ENCODE results near the gene ANXA9.

The ANXA9 gene

GRCh38 chr1:150979092-150980056 is 2.7 kb upstream of the ANXA9 start:
- Histone ChIP-seq H3K27ac (ENCODE audit: low read depth, low read length) (no peak overlapping the region), H3K4me1 (ENCODE audit: control insufficient read depth, insufficient read depth, low read length) (no peaks in the 10 kb centered on the region), H3K36me3 (ENCODE audit: control insufficient read depth, insufficient read depth, low read length) (no peaks in the 10 kb centered on the region), H3K27me3 (ENCODE audit: control insufficient read depth, insufficient read depth, low read length) (no peaks in the 10 kb centered on the region), H3K9ac (ENCODE audit: low read length) (no peak overlapping the region), H3K4me3 (ENCODE audit: low read length) (peak overlapping the region; percentile 44)

- Histone ChIP-seq H3K27ac (ENCODE audit: low read depth, low read length) (no peak overlapping the region), H3K4me1 (ENCODE audit: control insufficient read depth, insufficient read depth, low read length) (no peaks in the 10 kb centered on the region)
Measured at GRCh38 chr1:150981177-150981804, 801 bp upstream of the ANXA9 start.

GRCh38 chr1:150985179-150985825 is 3.2 kb downstream of the ANXA9 start:
- no peak overlapping the region for H3K27ac ChIP-seq (ENCODE audit: low read depth, low read length)
- H3K27me3 ChIP-seq (ENCODE audit: control insufficient read depth, insufficient read depth, low read length), result peaks cover 2% of the 10 kb centered on the region
- H3K4me1 ChIP-seq (ENCODE audit: control insufficient read depth, insufficient read depth, low read length), result no peaks in the 10 kb centered on the region
- H3K4me3 ChIP-seq (ENCODE audit: low read length), result no peak overlapping the region
- no peaks in the 10 kb centered on the region for H3K36me3 ChIP-seq (ENCODE audit: control insufficient read depth, insufficient read depth, low read length)
- H3K9ac ChIP-seq (ENCODE audit: low read length), result no peak overlapping the region

More at GRCh38 chr1:150981177-150981804, 801 bp upstream of the ANXA9 start:
- no peak overlapping the region for H3K4me3 ChIP-seq (ENCODE audit: low read length)
- no peaks in the 10 kb centered on the region for H3K36me3 ChIP-seq (ENCODE audit: control insufficient read depth, insufficient read depth, low read length)
- H3K27me3 ChIP-seq (ENCODE audit: control insufficient read depth, insufficient read depth, low read length), result no peaks in the 10 kb centered on the region
- no peak overlapping the region for H3K9ac ChIP-seq (ENCODE audit: low read length)

GRCh38 chr1:150987924-150988323 is 5.8 kb downstream of the ANXA9 start:
- H3K4me1 ChIP-seq (ENCODE audit: control insufficient read depth, insufficient read depth, low read length), result no peaks in the 10 kb centered on the region
- H3K27ac ChIP-seq (ENCODE audit: low read depth, low read length), result no peak overlapping the region
- no peaks in the 10 kb centered on the region for H3K36me3 ChIP-seq (ENCODE audit: control insufficient read depth, insufficient read depth, low read length)
- H3K4me3 ChIP-seq (ENCODE audit: low read length), result no peak overlapping the region
- no peak overlapping the region for H3K9ac ChIP-seq (ENCODE audit: low read length)
- peaks cover 2% of the 10 kb centered on the region for H3K27me3 ChIP-seq (ENCODE audit: control insufficient read depth, insufficient read depth, low read length)

- Histone ChIP-seq H3K27me3 (ENCODE audit: control insufficient read depth, insufficient read depth, low read length) (no peaks in the 10 kb centered on the region), H3K36me3 (ENCODE audit: control insufficient read depth, insufficient read depth, low read length) (peaks cover 6% of the 10 kb centered on the region), H3K4me3 (ENCODE audit: low read length) (no peak overlapping the region), H3K9ac (ENCODE audit: low read length) (no peak overlapping the region), H3K27ac (ENCODE audit: low read depth, low read length) (no peak overlapping the region), H3K4me1 (ENCODE audit: control insufficient read depth, insufficient read depth, low read length) (no peaks in the 10 kb centered on the region)
Measured at GRCh38 chr1:150992626-150993025, 10.5 kb downstream of the ANXA9 start.

- H3K9ac ChIP-seq (ENCODE audit: low read length), result no peak overlapping the region
- no peaks in the 10 kb centered on the region for H3K4me1 ChIP-seq (ENCODE audit: control insufficient read depth, insufficient read depth, low read length)
- no peaks in the 10 kb centered on the region for H3K27me3 ChIP-seq (ENCODE audit: control insufficient read depth, insufficient read depth, low read length)
- peaks cover 15% of the 10 kb centered on the region for H3K36me3 ChIP-seq (ENCODE audit: control insufficient read depth, insufficient read depth, low read length)
- H3K4me3 ChIP-seq (ENCODE audit: low read length), result no peak overlapping the region
- no peak overlapping the region for H3K27ac ChIP-seq (ENCODE audit: low read depth, low read length)
Measured at GRCh38 chr1:150994248-150994647, 12.2 kb downstream of the ANXA9 start.

- H3K27ac ChIP-seq (ENCODE audit: low read depth, low read length), result peak overlapping the region; percentile 44
- no peak overlapping the region for H3K4me3 ChIP-seq (ENCODE audit: low read length)
- peaks cover 18% of the 10 kb centered on the region for H3K36me3 ChIP-seq (ENCODE audit: control insufficient read depth, insufficient read depth, low read length)
- no peaks in the 10 kb centered on the region for H3K4me1 ChIP-seq (ENCODE audit: control insufficient read depth, insufficient read depth, low read length)
- no peaks in the 10 kb centered on the region for H3K27me3 ChIP-seq (ENCODE audit: control insufficient read depth, insufficient read depth, low read length)
- no peak overlapping the region for H3K9ac ChIP-seq (ENCODE audit: low read length)
Measured at GRCh38 chr1:150995460-150995859, 13.4 kb downstream of the ANXA9 start.

- no peak overlapping the region for H3K4me3 ChIP-seq (ENCODE audit: low read length)
- H3K4me1 ChIP-seq (ENCODE audit: control insufficient read depth, insufficient read depth, low read length), result no peaks in the 10 kb centered on the region
- H3K27me3 ChIP-seq (ENCODE audit: control insufficient read depth, insufficient read depth, low read length), result no peaks in the 10 kb centered on the region
- peaks cover 18% of the 10 kb centered on the region for H3K36me3 ChIP-seq (ENCODE audit: control insufficient read depth, insufficient read depth, low read length)
- no peak overlapping the region for H3K9ac ChIP-seq (ENCODE audit: low read length)
- peak overlapping the region; percentile 44 for H3K27ac ChIP-seq (ENCODE audit: low read depth, low read length)
Measured at GRCh38 chr1:150995896-150996295, 13.8 kb downstream of the ANXA9 start.

GRCh38 chr1:150997126-150997872 is 15.2 kb downstream of the ANXA9 start:
- no peaks in the 10 kb centered on the region for H3K27me3 ChIP-seq (ENCODE audit: control insufficient read depth, insufficient read depth, low read length)
- H3K4me3 ChIP-seq (ENCODE audit: low read length), result no peak overlapping the region
- H3K36me3 ChIP-seq (ENCODE audit: control insufficient read depth, insufficient read depth, low read length), result peaks cover 21% of the 10 kb centered on the region
- no peak overlapping the region for H3K27ac ChIP-seq (ENCODE audit: low read depth, low read length)
- H3K4me1 ChIP-seq (ENCODE audit: control insufficient read depth, insufficient read depth, low read length), result no peaks in the 10 kb centered on the region
- H3K9ac ChIP-seq (ENCODE audit: low read length), result no peak overlapping the region

- H3K4me1 ChIP-seq (ENCODE audit: control insufficient read depth, insufficient read depth, low read length), result no peaks in the 10 kb centered on the region
- no peak overlapping the region for H3K4me3 ChIP-seq (ENCODE audit: low read length)
- no peak overlapping the region for H3K27ac ChIP-seq (ENCODE audit: low read depth, low read length)
- H3K27me3 ChIP-seq (ENCODE audit: control insufficient read depth, insufficient read depth, low read length), result no peaks in the 10 kb centered on the region
- no peak overlapping the region for H3K9ac ChIP-seq (ENCODE audit: low read length)
- peaks cover 21% of the 10 kb centered on the region for H3K36me3 ChIP-seq (ENCODE audit: control insufficient read depth, insufficient read depth, low read length)
Measured at GRCh38 chr1:150997949-150998348, 15.9 kb downstream of the ANXA9 start.

- Histone ChIP-seq H3K36me3 (ENCODE audit: control insufficient read depth, insufficient read depth, low read length) (peaks cover 21% of the 10 kb centered on the region), H3K27me3 (ENCODE audit: control insufficient read depth, insufficient read depth, low read length) (no peaks in the 10 kb centered on the region), H3K4me1 (ENCODE audit: control insufficient read depth, insufficient read depth, low read length) (peaks cover 2% of the 10 kb centered on the region), H3K9ac (ENCODE audit: low read length) (no peak overlapping the region), H3K27ac (ENCODE audit: low read depth, low read length) (no peak overlapping the region), H3K4me3 (ENCODE audit: low read length) (no peak overlapping the region)
Measured at GRCh38 chr1:150999051-150999674, 17.1 kb downstream of the ANXA9 start.

Data from rectal smooth muscle tissue (tissue), 1 donor.